H9 (cell line): ENCODE data around the gene GAD1. TPM values are rescaled to one million over a fixed set of nuclear protein-coding genes. Genes with fewer than 3 reads are reported as not detected.

Source experiments
- DNase-seq: peaks from one replicate; pipeline ENCODE4 v3.0.0-alpha.2; 2017
- H2AFZ ChIP-seq: one replicate; pipeline ENCODE4 v1.6.1; 2013; ENCODE audit warnings: mild to moderate bottlenecking, low read length, control low read depth, moderate library complexity
- H2AK5ac ChIP-seq: 2 replicates; pipeline ENCODE4 v1.6.1; 2013; ENCODE audit warnings: low read length, control low read depth, mixed read lengths; ENCODE audit not compliant: insufficient read length
- H2BK120ac ChIP-seq: one replicate; pipeline ENCODE4 v1.6.1; 2013; ENCODE audit warnings: low read depth, mild to moderate bottlenecking, low read length, control low read depth, inconsistent platforms; ENCODE audit not compliant: poor library complexity, severe bottlenecking
- H2BK12ac ChIP-seq: 2 replicates; pipeline ENCODE4 v1.6.1; 2013; ENCODE audit warnings: low read length, control low read depth, mixed read lengths, low read depth; ENCODE audit not compliant: insufficient read length
- H2BK15ac ChIP-seq: 2 replicates; pipeline ENCODE4 v1.6.1; 2013; ENCODE audit warnings: low read depth, low read length, control low read depth
- H2BK20ac ChIP-seq: one replicate; pipeline ENCODE4 v1.6.1; 2013; ENCODE audit warnings: low read depth, mild to moderate bottlenecking, low read length, control low read depth, inconsistent platforms; ENCODE audit not compliant: poor library complexity, severe bottlenecking
- H2BK5ac ChIP-seq: 2 replicates; pipeline ENCODE4 v1.6.1; 2013; ENCODE audit warnings: low read length, control low read depth, mixed read lengths; ENCODE audit not compliant: insufficient read length
- H3K14ac ChIP-seq: 2 replicates; pipeline ENCODE4 v1.6.1; 2013; ENCODE audit warnings: low read length, control low read depth; ENCODE audit not compliant: insufficient read depth
- H3K18ac ChIP-seq: 2 replicates; pipeline ENCODE4 v1.6.1; 2013; ENCODE audit warnings: low read depth, mild to moderate bottlenecking, mixed read lengths, low read length, control low read depth; ENCODE audit not compliant: insufficient read length
- H3K23ac ChIP-seq: 2 replicates; pipeline ENCODE4 v1.6.1; 2013; ENCODE audit warnings: low read length, control low read depth, mixed read lengths, low read depth; ENCODE audit not compliant: insufficient read length
- H3K23me2 ChIP-seq: 2 replicates; pipeline ENCODE4 v1.6.1; 2013; ENCODE audit warnings: low read depth, mild to moderate bottlenecking, mixed read lengths, low read length, control low read depth; ENCODE audit not compliant: insufficient read length, poor library complexity, severe bottlenecking
- H3K27ac ChIP-seq: 2 replicates; pipeline ENCODE4 v1.5.1; 2013; ENCODE audit warnings: low read length, control low read depth, mixed read lengths, low read depth; ENCODE audit not compliant: insufficient read length
- H3K27me3 ChIP-seq: 2 replicates; pipeline ENCODE4 v1.6.1; 2013; ENCODE audit warnings: low read length, control low read depth, inconsistent platforms; ENCODE audit not compliant: insufficient read depth
- H3K4ac ChIP-seq: 2 replicates; pipeline ENCODE4 v1.6.1; 2013; ENCODE audit warnings: low read depth, mild to moderate bottlenecking, control low read depth, inconsistent platforms, low read length, moderate library complexity
- H3K4me1 ChIP-seq: 2 replicates; pipeline ENCODE4 v1.6.1; 2013; ENCODE audit warnings: low read length, control low read depth, inconsistent platforms; ENCODE audit not compliant: insufficient read depth
- H3K4me2 ChIP-seq: 2 replicates; pipeline ENCODE4 v1.6.1; 2013; ENCODE audit warnings: low read length, control low read depth, mixed read lengths; ENCODE audit not compliant: insufficient read length, insufficient read depth
- H3K56ac ChIP-seq: 2 replicates; pipeline ENCODE4 v1.6.1; 2013; ENCODE audit warnings: low read depth, mild to moderate bottlenecking, mixed read lengths, low read length, control low read depth; ENCODE audit not compliant: insufficient read length
- H3K79me1 ChIP-seq: 2 replicates; pipeline ENCODE4 v1.6.1; 2013; ENCODE audit warnings: low read depth, mild to moderate bottlenecking, moderate library complexity, low read length, control low read depth, inconsistent platforms; ENCODE audit not compliant: insufficient read depth, poor library complexity, severe bottlenecking
- H3K79me2 ChIP-seq: 2 replicates; pipeline ENCODE4 v1.6.1; 2013; ENCODE audit warnings: low read length, control low read depth, inconsistent platforms; ENCODE audit not compliant: insufficient read depth
- H3K9ac ChIP-seq: 2 replicates; pipeline ENCODE4 v1.6.1; 2013; ENCODE audit warnings: low read length, control low read depth, mixed read lengths; ENCODE audit not compliant: insufficient read length; ENCODE audit errors: extremely low read depth
- H3K9me3 ChIP-seq: one replicate; pipeline ENCODE4 v1.6.1; 2013; ENCODE audit warnings: low read depth, low read length, inconsistent platforms; ENCODE audit not compliant: control insufficient read depth
- H3T11ph ChIP-seq: one replicate; pipeline ENCODE4 v1.6.1; 2013; ENCODE audit warnings: mild to moderate bottlenecking, low read length, control low read depth, inconsistent platforms
- H4K20me1 ChIP-seq: one replicate; pipeline ENCODE4 v1.6.1; 2013; ENCODE audit not compliant: control insufficient read depth, insufficient read length, insufficient read depth
- H4K5ac ChIP-seq: 2 replicates; pipeline ENCODE4 v1.6.1; 2013; ENCODE audit warnings: low read depth, mild to moderate bottlenecking, mixed read lengths, low read length, control low read depth; ENCODE audit not compliant: insufficient read length
- H4K8ac ChIP-seq: replicated peaks from 2 replicates; pipeline ENCODE4 v1.6.1; 2013; ENCODE audit warnings: low read length, control low read depth, mixed read lengths, low read depth; ENCODE audit not compliant: insufficient read length
- H4K91ac ChIP-seq: 2 replicates; pipeline ENCODE4 v1.6.1; 2013; ENCODE audit warnings: low read depth, mild to moderate bottlenecking, moderate library complexity, mixed read lengths, low read length, control low read depth; ENCODE audit not compliant: insufficient read length
- H3K27ac Mint-ChIP-seq, 3 experiments: 2 replicates in 2 of 3; 3 replicates in 1 of 3; pipeline ENCODE4 v1.8.0; 2020 to 2021; ENCODE audit warnings: mixed read lengths in 3 of 3, mild to moderate bottlenecking in 1 of 3, moderate library complexity in 1 of 3
- H3K27me3 Mint-ChIP-seq: 2 replicates; pipeline ENCODE4 v1.8.0; 2021; ENCODE audit warnings: low read depth, mild to moderate bottlenecking, moderate library complexity, mixed read lengths
- H3K36me3 Mint-ChIP-seq, 3 experiments: 2 replicates in 2 of 3; 3 replicates in 1 of 3; pipeline ENCODE4 v1.8.0; 2020 to 2021; ENCODE audit warnings: low read depth in 3 of 3, mixed read lengths in 3 of 3; ENCODE audit not compliant: insufficient read depth in 1 of 3
- H3K4me1 Mint-ChIP-seq, 2 experiments: 2 replicates each; pipeline ENCODE4 v1.8.0; 2020; ENCODE audit warnings: mixed read lengths in 2 of 2
- H3K4me3 Mint-ChIP-seq, 2 experiments: 2 replicates in 1 of 2; 3 replicates in 1 of 2; pipeline ENCODE4 v1.8.0; 2020 to 2021; ENCODE audit warnings: mild to moderate bottlenecking in 2 of 2, mixed read lengths in 2 of 2, moderate library complexity in 1 of 2
- H3K9me3 Mint-ChIP-seq, 2 experiments: 2 replicates in 1 of 2; 3 replicates in 1 of 2; pipeline ENCODE4 v1.8.0; 2020; ENCODE audit warnings: mild to moderate bottlenecking in 2 of 2, mixed read lengths in 2 of 2, moderate library complexity in 1 of 2
- CTCF ChIP-seq: fragments of 200-600 bp; sonication (generic); conservative IDR thresholded peaks from 3 replicates; pipeline ENCODE4 v1.8.0; 2021; ENCODE audit warnings: antibody characterized with exemption, mild to moderate bottlenecking
- WGBS: extraction: QIAGEN DNeasy Blood & Tissue Kit; methylation state at CpG from one replicate; pipeline ENCODE4 v1.1.7; 2013; ENCODE audit warnings: missing lambda C conversion rate, low lambda C conversion rate, mixed read lengths; ENCODE audit not compliant: insufficient read length; ENCODE audit errors: extremely low coverage; 5-methylcytosine and 5-hydroxymethylcytosine counted together
- total RNA-seq: library from RNA; stranded (reverse); gene quantifications from 2 replicates; pipeline ENCODE4 v1.2.1, GENCODE V29; 2021

The GAD1 gene
- total RNA-seq, 1 experiment from 2014 or later = 1.8 TPM

GRCh38 chr2:170782673-170783072 is 34.0 kb upstream of the GAD1 start:
- Histone ChIP-seq H2BK15ac (no peak overlapping the region), H4K91ac (no peak overlapping the region), H2BK5ac (no peak overlapping the region), H2BK120ac (no peak overlapping the region), H3K9me3 (no peaks in the 10 kb centered on the region), H3K56ac (no peak overlapping the region), H4K8ac (no peak overlapping the region), H3K79me2 (no peaks in the 10 kb centered on the region), H3K9ac (no peak overlapping the region), H3K4me1 (no peaks in the 10 kb centered on the region), H3K27me3 (no peaks in the 10 kb centered on the region), H3K18ac (no peak overlapping the region), H3K4ac (no peak overlapping the region), H2AK5ac (no peak overlapping the region), H2BK20ac (no peak overlapping the region), H4K5ac (no peak overlapping the region), H3K23ac (no peak overlapping the region), H3T11ph (no peak overlapping the region), H3K27ac (no peak overlapping the region), H3K4me2 (no peak overlapping the region), H2AFZ (no peak overlapping the region), H3K14ac (no peak overlapping the region), H4K20me1 (no peaks in the 10 kb centered on the region), H3K23me2 (no peaks in the 10 kb centered on the region), H3K79me1 (no peaks in the 10 kb centered on the region), H2BK12ac (no peak overlapping the region)
- Mint-ChIP-seq H3K4me1 (peaks cover 2% of the 10 kb centered on the region in 2 experiments), H3K27me3 (no peaks in the 10 kb centered on the region), H3K36me3 (no peaks in the 10 kb centered on the region), H3K4me3 (no peak overlapping the region), H3K27ac (no peak overlapping the region), H3K9me3 (no peaks in the 10 kb centered on the region; a peak in 1 of 5 replicates)
- WGBS = no CpG with 5 or more reads among the region's 2 CpGs
- TF ChIP-seq CTCF = no peak
- DNase-seq = no peak
